ENCODE data around the gene CDK1.

DNA sequence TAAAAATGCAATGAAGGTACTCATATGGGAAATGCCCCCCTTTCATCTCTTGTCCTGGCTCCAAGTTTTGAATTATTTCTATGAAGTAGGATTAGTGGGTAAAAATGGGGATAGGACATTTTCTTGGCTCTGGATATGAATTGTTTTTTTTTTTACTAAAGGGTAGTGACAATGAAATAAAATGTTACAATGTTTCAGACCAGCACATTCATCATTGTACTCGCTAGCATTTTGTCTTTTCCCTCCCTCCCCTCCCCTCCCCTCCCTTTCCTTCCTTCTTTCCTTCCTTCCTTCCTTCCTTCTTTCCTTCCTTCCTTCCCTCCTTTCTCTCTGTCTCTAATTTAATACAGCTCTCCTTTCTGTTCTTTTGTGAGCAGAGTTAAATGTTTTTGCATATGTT is 64.4 kb downstream of the CDK1 start:
- TF ChIP-seq BHLHE40 (IDR thresholded peaks at IDR 0.05; ENCODE audit: borderline replicate concordance) (no peak), ELF4 (IDR thresholded peaks at IDR 0.05) (no peak), FOXM1 (IDR thresholded peaks at IDR 0.05; ENCODE audit: borderline replicate concordance) (no peak), SP1 (IDR thresholded peaks at IDR 0.05) (no peak), ZNF384 (IDR thresholded peaks at IDR 0.05) (no peak)
- TF ChIP-seq, protein P1, sequence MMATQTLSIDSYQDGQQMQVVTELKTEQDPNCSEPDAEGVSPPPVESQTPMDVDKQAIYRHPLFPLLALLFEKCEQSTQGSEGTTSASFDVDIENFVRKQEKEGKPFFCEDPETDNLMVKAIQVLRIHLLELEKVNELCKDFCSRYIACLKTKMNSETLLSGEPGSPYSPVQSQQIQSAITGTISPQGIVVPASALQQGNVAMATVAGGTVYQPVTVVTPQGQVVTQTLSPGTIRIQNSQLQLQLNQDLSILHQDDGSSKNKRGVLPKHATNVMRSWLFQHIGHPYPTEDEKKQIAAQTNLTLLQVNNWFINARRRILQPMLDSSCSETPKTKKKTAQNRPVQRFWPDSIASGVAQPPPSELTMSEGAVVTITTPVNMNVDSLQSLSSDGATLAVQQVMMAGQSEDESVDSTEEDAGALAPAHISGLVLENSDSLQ (IDR thresholded peaks at IDR 0.05): no peak
